ENCODE data around the gene ILK. TPM values are rescaled to one million over a fixed set of nuclear protein-coding genes. Genes with fewer than 3 reads are reported as not detected.

The ILK gene
- total and polyA plus RNA-seq, 8 donors = 146 to 165 (median 154) TPM

DNA sequence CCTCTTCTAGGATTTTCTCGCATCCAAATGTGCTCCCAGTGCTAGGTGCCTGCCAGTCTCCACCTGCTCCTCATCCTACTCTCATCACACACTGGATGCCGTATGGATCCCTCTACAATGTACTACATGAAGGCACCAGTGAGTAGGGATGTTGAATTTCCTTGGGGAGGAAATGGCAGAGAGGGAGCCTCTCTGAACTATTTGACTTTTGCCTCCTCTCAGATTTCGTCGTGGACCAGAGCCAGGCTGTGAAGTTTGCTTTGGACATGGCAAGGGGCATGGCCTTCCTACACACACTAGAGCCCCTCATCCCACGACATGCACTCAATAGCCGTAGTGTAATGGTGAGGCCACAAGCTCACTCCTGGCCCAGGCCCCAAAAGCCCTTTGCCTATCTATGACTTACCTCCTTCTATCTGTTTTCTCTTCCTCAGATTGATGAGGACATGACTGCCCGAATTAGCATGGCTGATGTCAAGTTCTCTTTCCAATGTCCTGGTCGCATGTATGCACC lies 6.0 kb downstream of the ILK start:
- intact Hi-C loops (cut with DNase I) = no loop called here
- H3K4me3 ChIP-seq = no peak overlapping the region
- DNase-seq (no peak), ATAC-seq (no peak)
- H3K27me3 ChIP-seq = no peaks in the 10 kb centered on the region
- no peak for TF ChIP-seq CTCF (IDR thresholded peaks at IDR 0.05)
- peaks cover 38 to 87% of the 10 kb centered on the region in 2 donors for H3K4me1 ChIP-seq
- H3K27ac ChIP-seq = no peak overlapping the region
- H3K36me3 ChIP-seq = peaks cover 0 to 48% of the 10 kb centered on the region in 2 donors
- H3K9me3 ChIP-seq = no peaks in the 10 kb centered on the region

GRCh38 chr11:6610591-6610990 lies 7.0 kb downstream of the ILK start:
- Histone ChIP-seq H3K4me1 (peaks cover 29 to 80% of the 10 kb centered on the region in 2 donors), H3K36me3 (peaks cover 0 to 59% of the 10 kb centered on the region in 2 donors), H3K4me3 (peak overlapping the region in 1 of 2 donors; percentile 81), H3K9me3 (no peaks in the 10 kb centered on the region), H3K27me3 (no peaks in the 10 kb centered on the region), H3K27ac (peak overlapping the region in 1 of 2 donors; percentile 98)
- ATAC-seq (no peak), DNase-seq (peak in 1 of 4 donors; percentile 52)
- TF ChIP-seq CTCF (IDR thresholded peaks at IDR 0.05) = no peak
- intact Hi-C loops (cut with DNase I) = no loop called here

DNA sequence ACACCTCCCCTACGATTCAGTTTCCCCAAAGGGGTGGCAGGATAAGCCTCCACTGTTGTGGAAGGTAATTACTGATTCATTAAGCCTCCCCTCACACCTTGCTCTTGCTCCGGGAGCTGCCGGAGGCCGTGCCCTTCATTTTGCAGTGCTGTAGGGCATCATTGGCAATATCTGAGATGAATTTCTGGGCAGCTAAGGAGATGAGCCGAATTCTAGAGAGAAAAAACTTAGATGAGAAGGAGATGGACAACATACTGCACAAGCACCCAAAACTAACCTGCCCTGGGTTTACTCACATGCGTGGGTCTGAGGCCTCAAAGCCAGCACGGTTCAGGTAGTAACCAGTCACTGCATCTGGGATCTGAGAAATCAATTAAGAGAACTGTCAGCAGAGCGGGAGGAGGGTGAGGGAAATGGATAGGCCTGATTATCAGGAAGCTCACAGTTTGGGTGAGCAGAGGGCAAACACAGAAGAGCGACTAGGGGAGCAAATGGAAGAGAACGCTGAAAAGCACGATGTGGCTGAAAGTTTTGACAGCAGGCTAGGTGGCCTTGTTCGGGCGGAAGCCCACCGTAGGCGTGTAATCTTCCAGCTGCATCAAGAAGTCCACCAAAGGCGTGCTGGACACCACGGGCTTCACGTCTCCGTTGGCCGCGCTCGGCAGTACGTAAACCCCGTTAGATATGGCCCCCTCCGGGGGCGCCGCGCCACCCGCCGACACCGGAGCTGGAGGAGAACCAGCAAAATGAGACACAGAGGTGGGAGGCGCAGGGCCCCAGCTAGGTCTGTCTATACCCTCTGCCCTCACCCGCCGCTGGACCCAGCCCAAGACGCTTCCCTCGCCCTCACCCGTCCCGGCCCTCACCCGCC lies 7.8 kb downstream of the ILK start:
- peak overlapping the region; percentile 98 to 99 for H3K27ac ChIP-seq
- TF ChIP-seq CTCF (IDR thresholded peaks at IDR 0.05) = no peak
- H3K36me3 ChIP-seq = peaks cover 0 to 66% of the 10 kb centered on the region in 2 donors
- ATAC-seq = no peak
- no peaks in the 10 kb centered on the region for H3K27me3 ChIP-seq
- H3K4me1 ChIP-seq = peaks cover 22 to 80% of the 10 kb centered on the region in 2 donors
- peak in 2 of 4 donors; percentile 59 to 79 for DNase-seq
- peak overlapping the region; percentile 67 to 81 for H3K4me3 ChIP-seq
- intact Hi-C loops (cut with DNase I) = no loop called here
- no peaks in the 10 kb centered on the region for H3K9me3 ChIP-seq

DNA sequence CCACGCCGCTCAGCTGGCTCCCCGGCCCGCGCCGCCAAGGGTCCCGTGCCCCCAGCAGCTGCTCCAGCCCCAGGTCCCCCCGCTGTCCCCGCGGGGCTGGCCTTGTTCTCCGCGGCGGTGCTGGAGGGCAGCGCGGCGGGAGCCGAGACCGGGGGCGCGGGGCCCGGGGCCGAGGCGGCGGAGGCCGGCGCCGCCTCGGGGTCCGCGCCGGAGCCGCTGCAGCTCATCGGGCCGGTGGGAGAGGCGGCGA lies 8.3 kb downstream of the ILK start:
- peaks cover 0 to 72% of the 10 kb centered on the region in 2 donors for H3K36me3 ChIP-seq
- ATAC-seq (no peak), DNase-seq (no peak)
- H3K4me3 ChIP-seq = peak overlapping the region; percentile 67 to 81
- H3K4me1 ChIP-seq = peaks cover 16 to 80% of the 10 kb centered on the region in 2 donors
- no peaks in the 10 kb centered on the region for H3K9me3 ChIP-seq
- H3K27ac ChIP-seq = peak overlapping the region; percentile 98 to 99
- no peaks in the 10 kb centered on the region for H3K27me3 ChIP-seq
- intact Hi-C loops (cut with DNase I) = no loop called here
- TF ChIP-seq CTCF (IDR thresholded peaks at IDR 0.05) = no peak

DNA sequence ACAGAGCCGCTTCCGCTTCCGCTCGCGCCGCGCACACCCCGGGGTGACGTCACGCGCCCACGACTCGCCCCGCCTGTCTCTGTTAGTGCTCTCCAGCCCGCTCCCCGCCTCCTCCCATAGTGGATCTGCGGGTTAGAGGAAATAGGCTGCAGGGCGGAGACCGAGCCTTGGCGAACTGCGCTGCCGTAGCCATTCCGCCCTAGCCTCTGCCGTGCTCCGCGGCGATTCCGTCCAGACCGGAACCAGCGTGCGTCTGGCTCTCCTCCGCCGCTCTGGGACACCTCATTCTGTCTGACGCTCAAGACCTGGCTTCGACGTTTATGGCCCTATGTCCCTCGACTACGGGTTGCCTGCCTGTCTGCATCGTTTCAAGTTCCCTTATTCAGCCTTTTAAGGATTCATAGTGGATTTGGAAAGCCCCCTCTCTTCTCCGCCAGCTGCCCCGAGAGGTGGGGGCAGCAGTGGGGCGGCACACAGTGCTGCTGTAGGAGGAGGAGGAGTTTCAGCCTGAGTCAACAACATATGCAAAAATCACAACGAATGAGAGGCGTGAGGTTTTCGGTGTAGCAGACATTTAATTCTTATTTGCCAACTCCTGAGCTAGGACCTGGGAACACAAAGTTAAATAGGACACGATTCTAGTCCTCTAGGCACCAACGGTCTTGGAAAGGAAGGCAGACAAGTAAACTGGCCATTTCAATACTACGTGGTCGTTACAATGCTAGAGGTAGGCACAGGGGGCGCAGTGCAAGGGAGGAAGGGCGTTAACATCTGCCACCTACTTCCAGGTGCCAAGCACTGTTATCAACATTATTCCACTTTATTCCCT lies 8.9 kb downstream of the ILK start, which contains the start of gene TAF10:
TSS of gene TAF10 (minus strand) at position 4 of the 829 bp plus-strand sequence. CDS start 27 bp downstream, outside the sequence.
- peak; percentile 7 to 30 for TF ChIP-seq CTCF (IDR thresholded peaks at IDR 0.05)
- Histone ChIP-seq H3K36me3 (peaks cover 0 to 74% of the 10 kb centered on the region in 2 donors), H3K27ac (peak within 1 kb of the TSS; percentile 98 to 99), H3K9me3 (no peaks in the 10 kb centered on the region), H3K4me3 (peak within 1 kb of the TSS; percentile 67 to 81), H3K27me3 (no peaks in the 10 kb centered on the region), H3K4me1 (peaks cover 11 to 80% of the 10 kb centered on the region in 2 donors)
- DNase-seq (peak; percentile 92 to 99 (median 98)), ATAC-seq (peak; percentile 95)
- intact Hi-C loops (cut with DNase I) = no loop called here

All from left lung (tissue), 10 donors.